GM23338 (cell line): Measurements from ENCODE around the gene SDC3. TPM values are rescaled to one million over a fixed set of nuclear protein-coding genes. Genes with fewer than 3 reads are reported as not detected.

ENCODE experiments used
- ATAC-seq: fragments of 200-7000 bp; cut with Tn5 transposase; 3 replicates; pipeline ENCODE4 v1.9.1; 2020
- DNase-seq: peaks from one replicate; pipeline ENCODE4 v3.0.0-alpha.2; 2015; ENCODE audit warnings: low spot score
- H2AFZ ChIP-seq: fragments of 200-600 bp; sonication (generic); 2 replicates; pipeline ENCODE4 v1.8.0; 2016; ENCODE audit warnings: antibody characterized with exemption, mild to moderate bottlenecking, moderate library complexity
- H3F3A ChIP-seq: fragments of 200-600 bp; sonication (generic); replicated peaks from 2 replicates; pipeline ENCODE4 v1.8.0; 2017; ENCODE audit warnings: antibody characterized with exemption, mixed run types, low read depth
- H3K27ac ChIP-seq: fragments of 200-600 bp; sonication (generic); 2 replicates; pipeline ENCODE4 v1.6.1; 2016; ENCODE audit warnings: low read depth
- H3K27me3 ChIP-seq: fragments of 200-600 bp; sonication (generic); 2 replicates; pipeline ENCODE4 v1.8.0; 2016; ENCODE audit warnings: mild to moderate bottlenecking, mixed run types, moderate library complexity; ENCODE audit not compliant: insufficient read depth
- H3K36me3 ChIP-seq: fragments of 200-600 bp; sonication (generic); 2 replicates; pipeline ENCODE4 v1.8.0; 2016; ENCODE audit warnings: mild to moderate bottlenecking; ENCODE audit not compliant: insufficient read depth
- H3K4me1 ChIP-seq: fragments of 200-600 bp; sonication (generic); 2 replicates; pipeline ENCODE4 v1.8.0; 2016; ENCODE audit warnings: mild to moderate bottlenecking, moderate library complexity; ENCODE audit not compliant: insufficient read depth
- H3K4me2 ChIP-seq: fragments of 200-600 bp; sonication (generic); 2 replicates; pipeline ENCODE4 v1.7.1; 2017; ENCODE audit warnings: mixed run types
- H3K4me3 ChIP-seq: fragments of 200-600 bp; sonication (generic); 2 replicates; pipeline ENCODE4 v1.6.1; 2016; ENCODE audit warnings: mixed run types
- H3K79me2 ChIP-seq: fragments of 200-600 bp; sonication (generic); replicated peaks from 2 replicates; pipeline ENCODE4 v1.8.0; 2017; ENCODE audit warnings: mild to moderate bottlenecking; ENCODE audit not compliant: insufficient read depth
- H3K9me2 ChIP-seq: fragments of 200-600 bp; sonication (generic); 2 replicates; pipeline ENCODE4 v1.8.0; 2017; ENCODE audit not compliant: insufficient read depth
- H4K20me1 ChIP-seq: fragments of 200-600 bp; sonication (generic); replicated peaks from 2 replicates; pipeline ENCODE4 v1.8.0; 2017; ENCODE audit warnings: mild to moderate bottlenecking; ENCODE audit not compliant: insufficient read depth
- H3K27ac Mint-ChIP-seq: 2 replicates; pipeline ENCODE4 v1.8.0; 2020; ENCODE audit warnings: inconsistent platforms, mild to moderate bottlenecking, moderate library complexity, mixed read lengths
- H3K27me3 Mint-ChIP-seq: 3 replicates; pipeline ENCODE4 v1.8.0; 2022; ENCODE audit warnings: low read depth, mild to moderate bottlenecking, moderate library complexity, mixed read lengths, inconsistent platforms; ENCODE audit not compliant: insufficient read depth, poor library complexity
- H3K36me3 Mint-ChIP-seq: 3 replicates; pipeline ENCODE4 v1.8.0; 2021; ENCODE audit warnings: low read depth, mild to moderate bottlenecking, inconsistent platforms, moderate library complexity, mixed read lengths
- H3K4me1 Mint-ChIP-seq: 3 replicates; pipeline ENCODE4 v1.8.0; 2020; ENCODE audit warnings: mild to moderate bottlenecking, inconsistent platforms, mixed read lengths
- H3K4me3 Mint-ChIP-seq: 3 replicates; pipeline ENCODE4 v1.8.0; 2021; ENCODE audit warnings: moderate library complexity, mild to moderate bottlenecking, inconsistent platforms, mixed read lengths
- H3K9me3 Mint-ChIP-seq: 3 replicates; pipeline ENCODE4 v1.8.0; 2020; ENCODE audit warnings: moderate library complexity, mild to moderate bottlenecking, inconsistent platforms, mixed read lengths
- CREB1 ChIP-seq: fragments of 250-450 bp; sonication (Bioruptor Pico); IDR thresholded peaks from 2 replicates; pipeline ENCODE4 v1.5.0; 2020; ENCODE audit warnings: low read depth, mild to moderate bottlenecking, moderate library complexity
- CTCF ChIP-seq, 2 experiments: fragments of 200-600 bp in 1 of 2; sonication (generic) in 1 of 2; conservative IDR thresholded peaks; 2 replicates each; pipeline versions ENCODE4 v1.5.1 to v1.6.1; 2016 to 2017; ENCODE audit warnings: antibody characterized with exemption in 2 of 2, low read depth in 2 of 2, mild to moderate bottlenecking in 2 of 2, moderate library complexity in 1 of 2
- ETS1 ChIP-seq: IDR thresholded peaks from 2 replicates; pipeline ENCODE4 v1.6.1; 2016; ENCODE audit warnings: antibody characterized with exemption
- EZH2 ChIP-seq: fragments of 200-600 bp; sonication (generic); IDR thresholded peaks from one replicate; pipeline ENCODE4 v1.8.0; 2017; ENCODE audit warnings: antibody characterized with exemption, mild to moderate bottlenecking, low read depth; ENCODE audit not compliant: unreplicated experiment
- EZH2phosphoT487 ChIP-seq: fragments of 200-600 bp; sonication (generic); IDR thresholded peaks from one replicate; pipeline ENCODE4 v1.8.1; 2018; ENCODE audit warnings: antibody characterized with exemption; ENCODE audit not compliant: unreplicated experiment
- JUNB ChIP-seq: IDR thresholded peaks from one replicate; pipeline ENCODE4 v1.6.1; 2016; ENCODE audit warnings: antibody characterized with exemption; ENCODE audit not compliant: unreplicated experiment
- NANOG ChIP-seq: IDR thresholded peaks from 2 replicates; pipeline ENCODE4 v1.6.1; 2016; ENCODE audit warnings: antibody characterized with exemption, borderline replicate concordance
- POLR2AphosphoS5 ChIP-seq: IDR thresholded peaks from 2 replicates; pipeline ENCODE4 v1.6.1; 2016; ENCODE audit warnings: antibody characterized with exemption, low read depth
- REST ChIP-seq: IDR thresholded peaks from one replicate; pipeline ENCODE4 v1.6.1; 2018; ENCODE audit warnings: antibody characterized with exemption; ENCODE audit not compliant: unreplicated experiment
- STAT1 ChIP-seq: IDR thresholded peaks from one replicate; pipeline ENCODE4 v1.6.1; 2016; ENCODE audit warnings: antibody characterized with exemption; ENCODE audit not compliant: unreplicated experiment
- ZNF114 ChIP-seq: fragments of 250-450 bp; sonication (Bioruptor Pico); IDR thresholded peaks from 2 replicates; pipeline ENCODE4 v1.5.0; 2020; ENCODE audit warnings: mild to moderate bottlenecking, moderate library complexity
- ZNF331 ChIP-seq: fragments of 250-450 bp; sonication (Bioruptor Pico); IDR thresholded peaks from 2 replicates; pipeline ENCODE4 v1.5.0; 2020; ENCODE audit warnings: low read depth, mild to moderate bottlenecking, moderate library complexity
- polyA plus RNA-seq: library from polyadenylated mRNA; unstranded; fragments of >200 nt; fragmentation: Nextera tagmentation; extraction: Ambion mirVana; gene quantifications from 2 replicates; pipeline ENCODE4 v1.2.1, GENCODE V29; 2016
- total RNA-seq: library from RNA; depleted of rRNA; stranded (reverse); fragments of >200 nt; shearing (Covaris generic); gene quantifications from 2 replicates; pipeline ENCODE4 v1.2.3, GENCODE V29; 2014
- TF ChIP-seq, protein P1 (sequence below): fragments of 250-450 bp; sonication (Bioruptor Pico); IDR thresholded peaks from 2 replicates; pipeline ENCODE4 v1.5.0; 2020; ENCODE audit warnings: mild to moderate bottlenecking, moderate library complexity

Gene SDC3
- total and polyA plus RNA-seq, 2 experiments from 2014 or later, result 5.2 to 29.7 TPM

GRCh38 chr1:30914931-30915330 is 6.4 kb upstream of the SDC3 start:
- Histone ChIP-seq H3K36me3 (no peaks in the 10 kb centered on the region), H3K79me2 (no peaks in the 10 kb centered on the region), H3F3A (peaks cover under 1% of the 10 kb centered on the region; the same call in 1 of the 2 replicates), H3K27me3 (no peaks in the 10 kb centered on the region), H4K20me1 (no peaks in the 10 kb centered on the region), H3K27ac (no peak overlapping the region), H3K4me3 (no peak overlapping the region), H3K4me1 (peaks cover 5% of the 10 kb centered on the region; the same call in 1 of the 2 replicates), H2AFZ (no peak overlapping the region), H3K9me2 (no peaks in the 10 kb centered on the region), H3K4me2 (no peak overlapping the region)
- no peak for DNase-seq
- H3K4me1 Mint-ChIP-seq, result peaks cover 15% of the 10 kb centered on the region
- H3K9me3 Mint-ChIP-seq, result no peaks in the 10 kb centered on the region; the same call in 1 of the 3 replicates
- TF ChIP-seq STAT1 (no peak), EZH2 (no peak), CREB1 (CRISPR knock-in tag) (no peak), ZNF114 (CRISPR knock-in tag) (no peak), EZH2phosphoT487 (no peak), ETS1 (no peak), ZNF331 (CRISPR knock-in tag) (no peak), NANOG (no peak), POLR2AphosphoS5 (no peak), CTCF (conservative IDR thresholded peaks at IDR 0.05; ENCODE audit: low read depth in 2 of 2) (no peak), REST (no peak), JUNB (no peak)
- TF ChIP-seq, protein P1, sequence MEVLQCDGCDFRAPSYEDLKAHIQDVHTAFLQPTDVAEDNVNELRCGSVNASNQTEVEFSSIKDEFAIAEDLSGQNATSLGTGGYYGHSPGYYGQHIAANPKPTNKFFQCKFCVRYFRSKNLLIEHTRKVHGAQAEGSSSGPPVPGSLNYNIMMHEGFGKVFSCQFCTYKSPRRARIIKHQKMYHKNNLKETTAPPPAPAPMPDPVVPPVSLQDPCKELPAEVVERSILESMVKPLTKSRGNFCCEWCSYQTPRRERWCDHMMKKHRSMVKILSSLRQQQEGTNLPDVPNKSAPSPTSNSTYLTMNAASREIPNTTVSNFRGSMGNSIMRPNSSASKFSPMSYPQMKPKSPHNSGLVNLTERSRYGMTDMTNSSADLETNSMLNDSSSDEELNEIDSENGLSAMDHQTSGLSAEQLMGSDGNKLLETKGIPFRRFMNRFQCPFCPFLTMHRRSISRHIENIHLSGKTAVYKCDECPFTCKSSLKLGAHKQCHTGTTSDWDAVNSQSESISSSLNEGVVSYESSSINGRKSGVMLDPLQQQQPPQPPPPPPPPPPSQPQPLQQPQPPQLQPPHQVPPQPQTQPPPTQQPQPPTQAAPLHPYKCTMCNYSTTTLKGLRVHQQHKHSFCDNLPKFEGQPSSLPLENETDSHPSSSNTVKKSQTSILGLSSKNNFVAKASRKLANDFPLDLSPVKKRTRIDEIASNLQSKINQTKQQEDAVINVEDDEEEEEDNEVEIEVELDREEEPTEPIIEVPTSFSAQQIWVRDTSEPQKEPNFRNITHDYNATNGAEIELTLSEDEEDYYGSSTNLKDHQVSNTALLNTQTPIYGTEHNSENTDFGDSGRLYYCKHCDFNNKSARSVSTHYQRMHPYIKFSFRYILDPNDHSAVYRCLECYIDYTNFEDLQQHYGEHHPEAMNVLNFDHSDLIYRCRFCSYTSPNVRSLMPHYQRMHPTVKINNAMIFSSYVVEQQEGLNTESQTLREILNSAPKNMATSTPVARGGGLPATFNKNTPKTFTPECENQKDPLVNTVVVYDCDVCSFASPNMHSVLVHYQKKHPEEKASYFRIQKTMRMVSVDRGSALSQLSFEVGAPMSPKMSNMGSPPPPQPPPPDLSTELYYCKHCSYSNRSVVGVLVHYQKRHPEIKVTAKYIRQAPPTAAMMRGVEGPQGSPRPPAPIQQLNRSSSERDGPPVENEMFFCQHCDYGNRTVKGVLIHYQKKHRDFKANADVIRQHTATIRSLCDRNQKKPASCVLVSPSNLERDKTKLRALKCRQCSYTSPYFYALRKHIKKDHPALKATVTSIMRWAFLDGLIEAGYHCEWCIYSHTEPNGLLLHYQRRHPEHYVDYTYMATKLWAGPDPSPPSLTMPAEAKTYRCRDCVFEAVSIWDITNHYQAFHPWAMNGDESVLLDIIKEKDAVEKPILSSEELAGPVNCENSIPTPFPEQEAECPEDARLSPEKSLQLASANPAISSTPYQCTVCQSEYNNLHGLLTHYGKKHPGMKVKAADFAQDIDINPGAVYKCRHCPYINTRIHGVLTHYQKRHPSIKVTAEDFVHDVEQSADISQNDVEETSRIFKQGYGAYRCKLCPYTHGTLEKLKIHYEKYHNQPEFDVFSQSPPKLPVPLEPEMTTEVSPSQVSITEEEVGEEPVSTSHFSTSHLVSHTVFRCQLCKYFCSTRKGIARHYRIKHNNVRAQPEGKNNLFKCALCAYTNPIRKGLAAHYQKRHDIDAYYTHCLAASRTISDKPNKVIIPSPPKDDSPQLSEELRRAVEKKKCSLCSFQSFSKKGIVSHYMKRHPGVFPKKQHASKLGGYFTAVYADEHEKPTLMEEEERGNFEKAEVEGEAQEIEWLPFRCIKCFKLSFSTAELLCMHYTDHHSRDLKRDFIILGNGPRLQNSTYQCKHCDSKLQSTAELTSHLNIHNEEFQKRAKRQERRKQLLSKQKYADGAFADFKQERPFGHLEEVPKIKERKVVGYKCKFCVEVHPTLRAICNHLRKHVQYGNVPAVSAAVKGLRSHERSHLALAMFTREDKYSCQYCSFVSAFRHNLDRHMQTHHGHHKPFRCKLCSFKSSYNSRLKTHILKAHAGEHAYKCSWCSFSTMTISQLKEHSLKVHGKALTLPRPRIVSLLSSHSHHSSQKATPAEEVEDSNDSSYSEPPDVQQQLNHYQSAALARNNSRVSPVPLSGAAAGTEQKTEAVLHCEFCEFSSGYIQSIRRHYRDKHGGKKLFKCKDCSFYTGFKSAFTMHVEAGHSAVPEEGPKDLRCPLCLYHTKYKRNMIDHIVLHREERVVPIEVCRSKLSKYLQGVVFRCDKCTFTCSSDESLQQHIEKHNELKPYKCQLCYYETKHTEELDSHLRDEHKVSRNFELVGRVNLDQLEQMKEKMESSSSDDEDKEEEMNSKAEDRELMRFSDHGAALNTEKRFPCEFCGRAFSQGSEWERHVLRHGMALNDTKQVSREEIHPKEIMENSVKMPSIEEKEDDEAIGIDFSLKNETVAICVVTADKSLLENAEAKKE (CRISPR knock-in tag), result no peak
- H3K27me3 Mint-ChIP-seq, result peaks cover 10% of the 10 kb centered on the region
- no peak overlapping the region for H3K27ac Mint-ChIP-seq
- no peak for ATAC-seq
- no peak overlapping the region for H3K4me3 Mint-ChIP-seq
- H3K36me3 Mint-ChIP-seq, result no peaks in the 10 kb centered on the region
